NOMO-1 treated with dmso at 0.1 percent for 144 hours (cell line): ENCODE data around the gene CDK11B.
"Not testable (repeated sequence)": the region's sequence is repeated elsewhere in the genome, so short reads cannot be mapped to it uniquely, and the experiment has no call there.

Experiments used
- DNase-seq: peaks from one replicate; lab custom pipeline; 2025; ENCODE audit not compliant: unreplicated experiment; lab: John Stamatoyannopoulos, UW

The CDK11B gene

GRCh38 chr1:1600861-1601563 is 57.8 kb downstream of the CDK11B start:
- no peak for DNase-seq

- no peak for DNase-seq
These were observed 58.6 kb downstream of the CDK11B start, which contains the start of gene FNDC10 for GRCh38 chr1:1599935-1600860. FNDC10 (minus strand) TSS chr1:1600135; CDS start chr1:1600015, 120 bp downstream.

GRCh38 chr1:1599030-1599934 is 59.5 kb downstream of the CDK11B start:
- peak; percentile 20 for DNase-seq

GRCh38 chr1:1598720-1599029 is 60.1 kb downstream of the CDK11B start:
- DNase-seq, result no peak

- DNase-seq, result no peak
These were observed 60.6 kb downstream of the CDK11B start for GRCh38 chr1:1598051-1598719.

- DNase-seq, result no peak
These were observed 61.4 kb downstream of the CDK11B start for GRCh38 chr1:1597275-1597930.

- no peak for DNase-seq
These were observed 62.1 kb downstream of the CDK11B start for GRCh38 chr1:1596493-1597274.

GRCh38 chr1:1595341-1595740 is 63.5 kb downstream of the CDK11B start:
- not testable (repeated sequence) for DNase-seq

- DNase-seq, result no peak
These were observed 64.1 kb downstream of the CDK11B start for GRCh38 chr1:1594602-1595260.

GRCh38 chr1:1593834-1594601 is 64.8 kb downstream of the CDK11B start:
- DNase-seq, result no peak

- no peak for DNase-seq
These were observed 67.4 kb downstream of the CDK11B start for GRCh38 chr1:1591452-1591851.
